MM.1S (cell line): ENCODE data around the gene KDM4F.

Source experiments
- CTCF ChIP-seq: fragments of 300-600 bp; sonication (generic); IDR thresholded peaks from 2 replicates; pipeline ENCODE4 v1.5.1; 2016; ENCODE audit warnings: antibody characterized with exemption, low read length, mixed read lengths
- EZH2 ChIP-seq: fragments of 300-600 bp; sonication (generic); optimal IDR thresholded peaks from 2 replicates; pipeline ENCODE3; 2017; ENCODE audit warnings: low read depth, mild to moderate bottlenecking, antibody characterized with exemption, low read length, mixed read lengths
- EZH2phosphoT487 ChIP-seq: fragments of 300-600 bp; sonication (generic); IDR thresholded peaks from 2 replicates; pipeline ENCODE4 v1.6.1; 2018; ENCODE audit warnings: antibody characterized with exemption, low read length

GRCh38 chr11:95058621-95059020 is 9.4 kb downstream of the KDM4F start:
- TF ChIP-seq CTCF (no peak), EZH2 (no peak), EZH2phosphoT487 (no peak)
